Retinal pigment epithelial cell (primary cell): ENCODE measurements around the gene TNFRSF14.

Source experiments
- DNase-seq: peaks from one replicate; pipeline ENCODE4 v3.0.0-alpha.2; 2010; ENCODE audit warnings: low read depth
- H3K4me3 ChIP-seq: 2 replicates; pipeline ENCODE4 v1.5.1; 2011; ENCODE audit warnings: mild to moderate bottlenecking, low read length, control low read depth, moderate library complexity
- CTCF ChIP-seq: conservative IDR thresholded peaks from 2 replicates; pipeline ENCODE4 v1.5.1; 2011; ENCODE audit warnings: low read depth, low read length, control low read depth, inconsistent platforms

The TNFRSF14 gene

GRCh38 chr1:2510366-2511155 is 45.6 kb upstream of the TNFRSF14 start:
- TF ChIP-seq CTCF, result no peak
- H3K4me3 ChIP-seq, result no peak overlapping the region
- DNase-seq, result no peak

GRCh38 chr1:2512862-2513421 is 43.2 kb upstream of the TNFRSF14 start:
- H3K4me3 ChIP-seq, result no peak overlapping the region
- DNase-seq, result no peak
- TF ChIP-seq CTCF, result no peak

- DNase-seq, result no peak
- no peak for TF ChIP-seq CTCF
- no peak overlapping the region for H3K4me3 ChIP-seq
Measured at GRCh38 chr1:2513939-2514652, 42.1 kb upstream of the TNFRSF14 start.

GRCh38 chr1:2514863-2515762 is 41.1 kb upstream of the TNFRSF14 start:
- peak; percentile 25 for TF ChIP-seq CTCF

GRCh38 chr1:2515763-2516080 is 40.4 kb upstream of the TNFRSF14 start:
- no peak overlapping the region for H3K4me3 ChIP-seq
- no peak for TF ChIP-seq CTCF
- no peak for DNase-seq

More at GRCh38 chr1:2514863-2515762, 41.1 kb upstream of the TNFRSF14 start:
- no peak for DNase-seq
- H3K4me3 ChIP-seq, result no peak overlapping the region

- no peak overlapping the region for H3K4me3 ChIP-seq
- TF ChIP-seq CTCF, result no peak
- DNase-seq, result no peak
Measured at GRCh38 chr1:2516124-2516523, 40.0 kb upstream of the TNFRSF14 start.
